SK-N-MC (cell line): ENCODE data around the gene MYOC.
"Not testable (repeated sequence)": the region's sequence is repeated elsewhere in the genome, so short reads cannot be mapped to it uniquely, and the experiment has no call there.

Source experiments
- DNase-seq: peaks from one replicate; pipeline ENCODE4 v3.0.0-alpha.2; 2011; ENCODE audit warnings: low read depth, low spot score
- H3K27ac ChIP-seq: fragments of 200-600 bp; sonication (generic); 2 replicates; pipeline ENCODE4 v1.5.1; 2016; ENCODE audit warnings: mixed run types
- H3K36me3 ChIP-seq: fragments of 200-600 bp; sonication (generic); 2 replicates; pipeline ENCODE4 v1.6.1; 2017; ENCODE audit warnings: antibody characterized with exemption, low read length, mixed read lengths; ENCODE audit not compliant: insufficient read depth
- H3K4me3 ChIP-seq: fragments of 200-600 bp; sonication (generic); 2 replicates; pipeline ENCODE4 v1.5.1; 2016
- H3K9ac ChIP-seq: fragments of 200-600 bp; sonication (generic); 2 replicates; pipeline ENCODE4 v1.8.0; 2017; ENCODE audit warnings: mixed run types, mixed read lengths; ENCODE audit not compliant: insufficient read length
- H3K9me3 ChIP-seq: fragments of 200-600 bp; sonication (generic); 2 replicates; pipeline ENCODE4 v1.6.1; 2017; ENCODE audit warnings: low read depth, mild to moderate bottlenecking, antibody characterized with exemption, low read length, moderate library complexity, mixed read lengths
- EZH2 ChIP-seq: fragments of 200-600 bp; sonication (generic); IDR thresholded peaks from one replicate; pipeline ENCODE4 v1.6.1; 2017; ENCODE audit warnings: antibody characterized with exemption
- FOXP2 ChIP-seq: optimal IDR thresholded peaks from 2 replicates; pipeline ENCODE3; 2011; ENCODE audit warnings: mild to moderate bottlenecking, moderate library complexity; ENCODE audit not compliant: insufficient read depth; ENCODE audit errors: extremely low read length, control extremely low read depth
- POLR2AphosphoS5 ChIP-seq: IDR thresholded peaks from 2 replicates; pipeline ENCODE4 v1.6.1; 2012; ENCODE audit warnings: mild to moderate bottlenecking, low read depth, low read length, borderline replicate concordance

The MYOC gene

DNA sequence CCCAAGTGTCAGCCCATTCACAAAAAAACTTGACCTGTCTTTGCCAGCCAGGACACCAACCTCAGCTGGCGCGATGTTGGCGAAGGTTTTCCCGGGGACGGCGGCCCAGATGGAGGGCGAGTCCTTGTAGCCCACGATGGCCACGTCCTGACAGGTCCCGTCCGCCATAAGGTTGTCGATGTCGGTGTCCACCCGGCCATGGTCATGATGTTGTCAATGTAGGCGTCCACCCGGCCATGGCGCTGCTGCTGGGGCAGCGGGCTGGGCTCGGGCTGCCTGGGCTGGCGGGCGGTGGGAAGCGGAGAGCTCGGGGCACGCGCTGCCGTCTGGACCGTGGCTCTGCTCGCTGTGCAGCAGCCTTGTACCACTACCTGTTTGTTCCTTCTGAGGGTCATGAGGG is 18.3 kb upstream of the MYOC start:
- no peak overlapping the region for H3K9ac ChIP-seq
- no peak overlapping the region for H3K27ac ChIP-seq
- no peaks in the 10 kb centered on the region for H3K36me3 ChIP-seq
- no peak overlapping the region for H3K4me3 ChIP-seq
- no peaks in the 10 kb centered on the region for H3K9me3 ChIP-seq
- no peak for TF ChIP-seq EZH2
- TF ChIP-seq POLR2AphosphoS5: no peak
- no peak for TF ChIP-seq FOXP2
- no peak for DNase-seq

GRCh38 chr1:171668372-171668771 is 15.9 kb upstream of the MYOC start:
- TF ChIP-seq FOXP2 (no peak), POLR2AphosphoS5 (no peak), EZH2 (no peak)
- Histone ChIP-seq H3K27ac (no peak overlapping the region), H3K9ac (no peak overlapping the region), H3K36me3 (no peaks in the 10 kb centered on the region), H3K4me3 (no peak overlapping the region), H3K9me3 (no peaks in the 10 kb centered on the region)
- DNase-seq: no peak

GRCh38 chr1:171666114-171666769 is 13.8 kb upstream of the MYOC start:
- H3K9me3 ChIP-seq: no peaks in the 10 kb centered on the region
- H3K9ac ChIP-seq: no peak overlapping the region
- H3K4me3 ChIP-seq: no peak overlapping the region
- TF ChIP-seq EZH2: no peak
- no peak for TF ChIP-seq POLR2AphosphoS5
- no peak for TF ChIP-seq FOXP2
- H3K27ac ChIP-seq: no peak overlapping the region
- no peak for DNase-seq
- no peaks in the 10 kb centered on the region for H3K36me3 ChIP-seq

DNA sequence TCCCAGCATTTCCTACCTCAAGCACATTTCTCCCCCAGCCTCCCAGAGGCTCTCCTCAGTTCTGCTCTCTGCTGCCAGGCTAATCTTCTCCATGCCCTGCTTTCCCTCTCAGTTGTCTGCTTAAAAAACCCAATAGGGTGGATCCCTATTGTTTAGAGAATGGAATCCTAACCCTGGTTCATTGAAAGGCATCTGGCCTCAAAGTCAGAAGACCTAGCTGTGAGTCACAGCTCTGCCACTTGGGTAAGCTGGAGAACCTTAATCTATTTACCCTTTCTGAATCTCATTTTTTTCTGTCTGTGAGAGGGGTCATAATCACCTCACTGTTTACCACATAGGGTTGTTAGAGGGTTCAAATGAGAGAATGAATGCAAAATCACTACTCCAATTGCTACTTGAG is 12.5 kb upstream of the MYOC start:
- no peaks in the 10 kb centered on the region for H3K9me3 ChIP-seq
- no peak overlapping the region for H3K27ac ChIP-seq
- H3K9ac ChIP-seq: no peak overlapping the region
- no peaks in the 10 kb centered on the region for H3K36me3 ChIP-seq
- no peak overlapping the region for H3K4me3 ChIP-seq
- DNase-seq: no peak
- TF ChIP-seq EZH2 (no peak), POLR2AphosphoS5 (no peak), FOXP2 (no peak)

- no peak overlapping the region for H3K9ac ChIP-seq
- no peaks in the 10 kb centered on the region for H3K36me3 ChIP-seq
- H3K9me3 ChIP-seq: no peaks in the 10 kb centered on the region
- TF ChIP-seq POLR2AphosphoS5 (no peak), FOXP2 (no peak)
- DNase-seq: no peak
- H3K4me3 ChIP-seq: no peak overlapping the region
- no peak overlapping the region for H3K27ac ChIP-seq
Observed at GRCh38 chr1:171663854-171664575, 11.5 kb upstream of the MYOC start.

- TF ChIP-seq EZH2: no peak
- no peak for TF ChIP-seq POLR2AphosphoS5
- Histone ChIP-seq H3K36me3 (no peaks in the 10 kb centered on the region), H3K9me3 (no peaks in the 10 kb centered on the region), H3K4me3 (no peak overlapping the region), H3K9ac (no peak overlapping the region), H3K27ac (no peak overlapping the region)
- DNase-seq: no peak
Observed at GRCh38 chr1:171663036-171663853, 10.8 kb upstream of the MYOC start.

GRCh38 chr1:171661076-171661650 is 8.7 kb upstream of the MYOC start:
- Histone ChIP-seq H3K36me3 (no peaks in the 10 kb centered on the region), H3K9ac (no peak overlapping the region), H3K9me3 (no peaks in the 10 kb centered on the region), H3K4me3 (no peak overlapping the region), H3K27ac (no peak overlapping the region)
- no peak for DNase-seq
- TF ChIP-seq POLR2AphosphoS5 (no peak), FOXP2 (no peak), EZH2 (no peak)

- not testable (repeated sequence) for H3K27ac ChIP-seq, H3K4me3 ChIP-seq, H3K9me3 ChIP-seq, H3K36me3 ChIP-seq, H3K9ac ChIP-seq, DNase-seq
Observed at GRCh38 chr1:171656206-171656605, 3.7 kb upstream of the MYOC start.
